Right atrium auricular region (tissue), 2 donors: Measurements from ENCODE around the gene PTPRN2. TPM values are rescaled to one million over a fixed set of nuclear protein-coding genes. Genes with fewer than 3 reads are reported as not detected.

ENCODE experiments used
- DNase-seq: peaks from one replicate; pipeline ENCODE4 v3.0.0-alpha.2; 2019; ENCODE audit warnings: low spot score
- H3K27ac ChIP-seq, 2 donors: fragments of 200-600 bp; sonication (generic); 1 replicate in 1 of 2; 2 replicates in 1 of 2; pipeline ENCODE4 v1.5.1; 2016 to 2019
- H3K27me3 ChIP-seq, 2 donors: fragments of 200-600 bp; sonication (generic); one replicate each; pipeline versions ENCODE4 v1.5.1 to v1.6.0; 2017 to 2019
- H3K36me3 ChIP-seq: fragments of 200-600 bp; sonication (generic); one replicate; pipeline ENCODE4 v1.5.1; 2016
- H3K4me1 ChIP-seq, 2 donors: fragments of 200-600 bp; sonication (generic); one replicate each; pipeline versions ENCODE4 v1.5.1 to v1.6.0; 2017 to 2019
- H3K4me3 ChIP-seq, 2 donors: fragments of 200-600 bp; sonication (generic); 1 replicate in 1 of 2; 2 replicates in 1 of 2; pipeline ENCODE4 v1.5.1; 2017 to 2019; ENCODE audit warnings: mild to moderate bottlenecking in 1 of 2, moderate library complexity in 1 of 2
- H3K9me3 ChIP-seq, 2 donors: fragments of 200-600 bp; sonication (generic); one replicate each; pipeline ENCODE4 v1.5.1; 2019
- total RNA-seq, 2 donors: library from RNA; depleted of rRNA; stranded (reverse); fragments of >200 nt; gene quantifications; one replicate each; pipeline ENCODE4 v1.1.0, GENCODE V29; 2016
- TF ChIP-seq, protein P1 (sequence below), 2 donors: fragments of 200-600 bp; sonication (generic); IDR thresholded peaks; one replicate each; pipeline ENCODE4 v1.5.1; 2019; ENCODE audit warnings: antibody characterized with exemption in 2 of 2

The PTPRN2 gene
- total RNA-seq, 2 donors from 2014 or later = 2.6 to 2.7 TPM

DNA sequence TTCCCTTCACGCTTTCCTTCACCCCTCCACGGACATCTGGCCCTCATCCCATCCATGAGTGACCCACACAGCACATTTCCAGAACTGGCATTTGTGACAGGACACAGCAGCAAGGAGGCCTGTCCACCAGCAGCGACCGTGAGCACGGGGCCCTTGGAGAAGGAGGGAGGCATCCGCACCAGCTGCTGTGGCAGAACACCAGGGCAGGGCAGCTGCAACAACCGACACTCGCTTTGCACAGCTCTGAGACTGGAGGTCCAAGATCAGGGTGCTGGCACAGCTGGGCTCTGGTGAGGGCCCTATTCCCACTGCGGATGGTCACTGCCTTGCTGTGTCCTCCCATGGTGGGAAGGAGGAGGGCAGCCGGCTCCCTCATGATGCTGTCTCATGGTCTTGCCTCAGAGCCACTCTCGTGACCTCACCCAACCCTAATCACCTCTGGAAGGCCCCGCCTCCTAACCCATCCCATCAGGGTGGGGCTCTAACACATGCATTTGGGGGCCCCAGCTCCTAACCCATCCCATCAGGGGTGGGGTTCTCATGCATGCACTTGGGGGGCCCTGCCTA, 36.7 kb downstream of the PTPRN2 start:
- TF ChIP-seq, protein P1, sequence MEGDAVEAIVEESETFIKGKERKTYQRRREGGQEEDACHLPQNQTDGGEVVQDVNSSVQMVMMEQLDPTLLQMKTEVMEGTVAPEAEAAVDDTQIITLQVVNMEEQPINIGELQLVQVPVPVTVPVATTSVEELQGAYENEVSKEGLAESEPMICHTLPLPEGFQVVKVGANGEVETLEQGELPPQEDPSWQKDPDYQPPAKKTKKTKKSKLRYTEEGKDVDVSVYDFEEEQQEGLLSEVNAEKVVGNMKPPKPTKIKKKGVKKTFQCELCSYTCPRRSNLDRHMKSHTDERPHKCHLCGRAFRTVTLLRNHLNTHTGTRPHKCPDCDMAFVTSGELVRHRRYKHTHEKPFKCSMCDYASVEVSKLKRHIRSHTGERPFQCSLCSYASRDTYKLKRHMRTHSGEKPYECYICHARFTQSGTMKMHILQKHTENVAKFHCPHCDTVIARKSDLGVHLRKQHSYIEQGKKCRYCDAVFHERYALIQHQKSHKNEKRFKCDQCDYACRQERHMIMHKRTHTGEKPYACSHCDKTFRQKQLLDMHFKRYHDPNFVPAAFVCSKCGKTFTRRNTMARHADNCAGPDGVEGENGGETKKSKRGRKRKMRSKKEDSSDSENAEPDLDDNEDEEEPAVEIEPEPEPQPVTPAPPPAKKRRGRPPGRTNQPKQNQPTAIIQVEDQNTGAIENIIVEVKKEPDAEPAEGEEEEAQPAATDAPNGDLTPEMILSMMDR (IDR thresholded peaks at IDR 0.05) = no peak
- no peak overlapping the region for H3K27ac ChIP-seq
- H3K4me3 ChIP-seq = no peak overlapping the region
- no peaks in the 10 kb centered on the region for H3K9me3 ChIP-seq
- no peaks in the 10 kb centered on the region for H3K36me3 ChIP-seq
- no peaks in the 10 kb centered on the region for H3K27me3 ChIP-seq
- no peaks in the 10 kb centered on the region for H3K4me1 ChIP-seq
- no peak for DNase-seq

DNA sequence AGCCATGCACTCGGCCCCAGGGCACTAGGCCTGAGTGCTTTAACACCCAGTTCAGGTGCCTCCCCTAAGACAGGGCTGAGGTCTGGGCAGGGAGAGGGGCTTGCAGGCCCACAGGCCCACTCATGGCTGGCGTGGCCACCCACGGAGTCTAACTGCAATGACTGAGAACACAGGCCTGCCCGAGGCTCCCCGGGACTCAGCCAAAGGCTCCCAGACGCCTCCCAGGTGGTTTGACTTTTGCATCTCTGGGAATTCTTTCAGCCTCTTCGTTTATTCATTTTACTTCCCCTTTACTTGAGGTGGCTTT, 37.3 kb downstream of the PTPRN2 start:
- no peak overlapping the region for H3K27ac ChIP-seq
- no peaks in the 10 kb centered on the region for H3K27me3 ChIP-seq
- H3K36me3 ChIP-seq = no peaks in the 10 kb centered on the region
- no peaks in the 10 kb centered on the region for H3K9me3 ChIP-seq
- H3K4me3 ChIP-seq = no peak overlapping the region
- DNase-seq = no peak
- TF ChIP-seq, protein P1 (IDR thresholded peaks at IDR 0.05) = no peak
- no peaks in the 10 kb centered on the region for H3K4me1 ChIP-seq

DNA sequence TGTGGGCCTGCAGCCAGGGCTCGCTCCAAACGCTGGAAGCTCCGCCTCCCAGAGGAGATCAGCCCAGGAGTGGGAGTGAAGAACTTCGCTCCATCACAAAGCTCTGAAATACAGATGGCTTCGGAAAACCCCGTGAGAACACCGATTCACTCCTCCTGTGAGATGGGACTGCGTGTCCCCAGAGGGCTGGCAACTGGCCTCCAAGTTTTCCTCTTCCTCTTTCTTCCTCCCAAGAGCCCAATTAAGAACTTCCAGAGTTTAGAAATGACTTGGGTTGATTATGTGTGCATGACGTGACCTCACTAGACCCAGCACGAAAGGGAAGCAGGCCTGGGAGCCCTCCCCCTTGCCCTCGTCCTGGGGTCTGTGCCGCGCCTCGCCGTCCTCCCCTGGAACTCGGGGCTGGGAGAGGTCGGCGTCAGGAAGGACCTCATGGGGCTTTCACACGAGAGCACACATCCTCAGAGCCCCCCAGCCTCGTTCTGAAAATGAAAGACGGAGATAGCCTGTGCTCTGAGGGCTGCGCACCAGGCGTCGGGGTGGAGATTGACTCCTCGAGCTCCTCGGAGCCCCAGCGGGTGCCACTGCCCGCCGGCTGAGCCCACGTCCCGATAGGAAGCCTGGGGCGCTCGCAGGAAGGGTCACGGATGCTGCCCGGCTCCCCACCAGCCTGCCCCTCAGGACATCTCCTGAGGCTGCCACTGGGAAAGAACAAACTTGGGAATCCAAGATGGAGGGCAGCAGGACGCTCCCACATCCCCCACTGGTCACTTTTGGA, 37.8 kb downstream of the PTPRN2 start:
- no peak for DNase-seq
- H3K27me3 ChIP-seq = no peaks in the 10 kb centered on the region
- TF ChIP-seq, protein P1 (IDR thresholded peaks at IDR 0.05) = no peak

DNA sequence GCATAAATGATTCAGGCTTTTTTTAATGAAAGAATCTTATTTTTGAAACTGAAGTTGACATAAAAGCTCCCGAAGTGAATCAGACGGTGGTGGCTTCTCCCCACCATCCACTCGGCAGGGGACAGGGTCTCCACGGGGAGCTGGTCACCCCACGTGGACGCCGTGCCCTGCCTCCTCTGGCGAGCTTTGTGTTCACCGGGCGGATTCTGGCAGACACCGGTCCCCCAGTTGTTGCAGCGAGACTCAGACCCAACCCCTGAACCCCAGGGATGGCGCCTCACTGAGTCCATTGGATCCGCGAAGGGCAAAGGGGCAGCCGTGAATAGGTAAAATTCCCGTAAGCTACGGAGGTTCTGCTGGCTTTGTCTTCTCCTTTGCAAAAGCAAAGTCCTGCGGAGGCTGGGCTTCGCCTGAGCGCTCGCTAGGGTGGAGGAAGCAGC, 38.4 kb downstream of the PTPRN2 start:
- peak overlapping the region in 1 of 2 donors; percentile 16 for H3K4me3 ChIP-seq

More for the DNA sequence above, 37.8 kb downstream of the PTPRN2 start:
- H3K36me3 ChIP-seq = no peaks in the 10 kb centered on the region
- peak overlapping the region in 1 of 2 donors; percentile 16 for H3K4me3 ChIP-seq
- no peak overlapping the region for H3K27ac ChIP-seq
- no peaks in the 10 kb centered on the region for H3K4me1 ChIP-seq
- no peaks in the 10 kb centered on the region for H3K9me3 ChIP-seq

DNA sequence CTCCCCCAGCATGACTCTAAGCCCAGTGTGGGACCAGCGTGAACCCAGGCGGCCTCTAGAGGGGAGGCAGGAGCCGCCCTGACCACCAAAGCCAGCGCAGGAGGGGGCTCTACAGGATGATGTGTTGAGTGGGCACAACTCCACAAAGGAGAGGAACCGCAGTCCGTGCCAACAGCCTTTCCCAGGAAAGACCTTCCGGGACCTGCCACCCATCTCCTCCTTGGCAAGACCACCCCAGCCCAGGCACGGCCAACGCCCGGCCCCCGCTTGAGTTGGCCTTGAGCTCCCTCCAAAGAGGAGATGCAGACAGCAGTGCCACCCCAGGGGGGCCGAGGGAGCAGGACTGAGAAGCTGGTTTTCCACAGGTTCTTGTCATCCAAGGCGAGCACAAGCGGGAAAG, 38.9 kb downstream of the PTPRN2 start:
- no peaks in the 10 kb centered on the region for H3K27me3 ChIP-seq
- no peak for DNase-seq
- no peak overlapping the region for H3K4me3 ChIP-seq

More for the DNA sequence above, 38.4 kb downstream of the PTPRN2 start:
- Histone ChIP-seq H3K27me3 (no peaks in the 10 kb centered on the region), H3K36me3 (no peaks in the 10 kb centered on the region), H3K4me1 (no peaks in the 10 kb centered on the region), H3K27ac (no peak overlapping the region), H3K9me3 (no peaks in the 10 kb centered on the region)
- DNase-seq = no peak
- TF ChIP-seq, protein P1 (IDR thresholded peaks at IDR 0.05) = no peak

More for the DNA sequence above, 38.9 kb downstream of the PTPRN2 start:
- TF ChIP-seq, protein P1 (IDR thresholded peaks at IDR 0.05) = no peak
- no peaks in the 10 kb centered on the region for H3K4me1 ChIP-seq
- H3K9me3 ChIP-seq = no peaks in the 10 kb centered on the region
- no peaks in the 10 kb centered on the region for H3K36me3 ChIP-seq
- H3K27ac ChIP-seq = no peak overlapping the region
